ENCODE results near the gene ANK3.

DNA sequence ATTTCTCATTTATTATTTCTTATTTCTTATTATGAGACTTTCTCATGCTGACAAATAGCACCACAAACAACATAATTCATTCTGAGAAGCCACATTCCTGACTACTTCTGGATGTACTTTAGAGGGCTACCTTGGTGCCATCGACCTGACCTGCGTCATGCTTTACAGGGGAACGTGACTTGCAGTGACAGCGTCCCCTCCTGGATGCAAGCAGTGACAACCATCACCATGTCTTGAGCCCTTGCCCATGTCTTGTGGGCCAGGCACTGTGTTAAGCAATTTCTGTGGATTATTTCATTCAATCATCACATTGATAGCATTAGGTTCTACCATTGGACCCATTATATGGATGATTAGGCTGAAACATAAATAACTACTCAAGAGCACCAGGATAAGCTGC, 137.0 kb downstream of the ANK3 start:
- TF ChIP-seq, protein P1, sequence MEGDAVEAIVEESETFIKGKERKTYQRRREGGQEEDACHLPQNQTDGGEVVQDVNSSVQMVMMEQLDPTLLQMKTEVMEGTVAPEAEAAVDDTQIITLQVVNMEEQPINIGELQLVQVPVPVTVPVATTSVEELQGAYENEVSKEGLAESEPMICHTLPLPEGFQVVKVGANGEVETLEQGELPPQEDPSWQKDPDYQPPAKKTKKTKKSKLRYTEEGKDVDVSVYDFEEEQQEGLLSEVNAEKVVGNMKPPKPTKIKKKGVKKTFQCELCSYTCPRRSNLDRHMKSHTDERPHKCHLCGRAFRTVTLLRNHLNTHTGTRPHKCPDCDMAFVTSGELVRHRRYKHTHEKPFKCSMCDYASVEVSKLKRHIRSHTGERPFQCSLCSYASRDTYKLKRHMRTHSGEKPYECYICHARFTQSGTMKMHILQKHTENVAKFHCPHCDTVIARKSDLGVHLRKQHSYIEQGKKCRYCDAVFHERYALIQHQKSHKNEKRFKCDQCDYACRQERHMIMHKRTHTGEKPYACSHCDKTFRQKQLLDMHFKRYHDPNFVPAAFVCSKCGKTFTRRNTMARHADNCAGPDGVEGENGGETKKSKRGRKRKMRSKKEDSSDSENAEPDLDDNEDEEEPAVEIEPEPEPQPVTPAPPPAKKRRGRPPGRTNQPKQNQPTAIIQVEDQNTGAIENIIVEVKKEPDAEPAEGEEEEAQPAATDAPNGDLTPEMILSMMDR (IDR thresholded peaks at IDR 0.05), result no peak
- TF ChIP-seq POLR2A (IDR thresholded peaks at IDR 0.05), result no peak

All from uterus (tissue), 2 donors.